Tibial artery (tissue), 4 donors: Measurements from ENCODE around the gene SEMA3E.
A peak's percentile ranks its signal among the peaks of the same experiment; 100 is the strongest.
"Not testable (repeated sequence)": the region's sequence is repeated elsewhere in the genome, so short reads cannot be mapped to it uniquely, and the experiment has no call there.

Experiments used
- DNase-seq, 2 donors: peaks; one replicate each; pipeline ENCODE4 v3.0.0-alpha.2; 2019
- H3K27ac ChIP-seq, 2 donors: fragments of 200-600 bp; sonication (generic) in 1 of 2; 1 replicate in 1 of 2; 2 replicates in 1 of 2; pipeline ENCODE4 v1.5.1; 2018 to 2019; ENCODE audit warnings: mild to moderate bottlenecking in 1 of 2
- H3K27me3 ChIP-seq, 2 donors: fragments of 200-600 bp; sonication (generic) in 1 of 2; one replicate each; pipeline versions ENCODE4 v1.5.1 to v1.6.0; 2016 to 2019
- H3K36me3 ChIP-seq, 3 donors: fragments of 200-600 bp; sonication (generic) in 2 of 3; one replicate each; pipeline ENCODE4 v1.5.1; 2016 to 2019; ENCODE audit warnings: mild to moderate bottlenecking in 2 of 3
- H3K4me1 ChIP-seq, 4 donors: fragments of 200-600 bp; sonication (generic) in 2 of 4; 1 replicate in 3 of 4; 2 replicates in 1 of 4; pipeline ENCODE4 v1.5.1; 2016 to 2019
- H3K4me3 ChIP-seq, 2 donors: fragments of 200-600 bp; sonication (generic) in 1 of 2; 1 replicate in 1 of 2; 2 replicates in 1 of 2; pipeline ENCODE4 v1.5.1; 2018 to 2019; ENCODE audit warnings: mild to moderate bottlenecking in 2 of 2
- H3K9me3 ChIP-seq, 3 donors: fragments of 200-600 bp; sonication (generic) in 1 of 3; one replicate each; pipeline ENCODE4 v1.5.1; 2016 to 2019
- CTCF ChIP-seq, 2 experiments: fragments of 200-600 bp in 1 of 2; fragments of 450-650 bp in 1 of 2; IDR thresholded peaks; one replicate each; pipeline ENCODE4 v1.5.1; 2017 to 2019; ENCODE audit warnings: antibody characterized with exemption in 2 of 2, mild to moderate bottlenecking in 1 of 2, moderate library complexity in 1 of 2
- intact Hi-C: fragments of 100-400 bp; cut with DNase I; formaldehyde crosslinking; loops from one replicate; pipeline ENCODE4 v1.15.0; 2023; ENCODE audit warnings: low total_unique reads

The SEMA3E gene

GRCh38 chr7:83677180-83677866, 28.4 kb upstream of the SEMA3E start:
- TF ChIP-seq CTCF (IDR thresholded peaks at IDR 0.05), result no peak
- Histone ChIP-seq H3K27me3 (no peaks in the 10 kb centered on the region), H3K9me3 (no peaks in the 10 kb centered on the region), H3K4me1 (peaks cover 0 to 9% (median 0%) of the 10 kb centered on the region in 4 donors), H3K27ac (no peak overlapping the region), H3K4me3 (no peak overlapping the region), H3K36me3 (no peaks in the 10 kb centered on the region)
- intact Hi-C loops, result no loop called here
- DNase-seq, result no peak

GRCh38 chr7:83673291-83673690, 24.4 kb upstream of the SEMA3E start:
- not testable (repeated sequence) for H3K4me1 ChIP-seq, H3K36me3 ChIP-seq, H3K27me3 ChIP-seq

GRCh38 chr7:83672157-83672556, 23.2 kb upstream of the SEMA3E start:
- Histone ChIP-seq H3K27me3 (no peaks in the 10 kb centered on the region), H3K27ac (no peak overlapping the region), H3K36me3 (no peaks in the 10 kb centered on the region), H3K4me1 (peaks cover 0 to 4% (median 0%) of the 10 kb centered on the region in 4 donors), H3K4me3 (no peak overlapping the region), H3K9me3 (no peaks in the 10 kb centered on the region)
- no peak for TF ChIP-seq CTCF (IDR thresholded peaks at IDR 0.05)
- DNase-seq, result no peak
- intact Hi-C loops, result no loop called here

More at GRCh38 chr7:83673291-83673690, 24.4 kb upstream of the SEMA3E start:
- DNase-seq, H3K27ac ChIP-seq, H3K9me3 ChIP-seq, H3K4me3 ChIP-seq, intact Hi-C loops: not testable (repeated sequence)

GRCh38 chr7:83663131-83663530, 14.2 kb upstream of the SEMA3E start:
- Histone ChIP-seq H3K4me1 (no peaks in the 10 kb centered on the region), H3K27me3 (no peaks in the 10 kb centered on the region), H3K9me3 (no peaks in the 10 kb centered on the region), H3K4me3 (no peak overlapping the region), H3K27ac (no peak overlapping the region), H3K36me3 (no peaks in the 10 kb centered on the region)
- no peak for TF ChIP-seq CTCF (IDR thresholded peaks at IDR 0.05)
- no peak for DNase-seq
- intact Hi-C loops, result no loop called here

GRCh38 chr7:83658126-83658525, 9.2 kb upstream of the SEMA3E start:
- Histone ChIP-seq H3K27ac (no peak overlapping the region), H3K9me3 (no peaks in the 10 kb centered on the region), H3K4me3 (no peak overlapping the region), H3K27me3 (no peaks in the 10 kb centered on the region), H3K36me3 (no peaks in the 10 kb centered on the region), H3K4me1 (no peaks in the 10 kb centered on the region)
- TF ChIP-seq CTCF (IDR thresholded peaks at IDR 0.05), result no peak
- intact Hi-C loops, result no loop called here
- DNase-seq, result no peak

- TF ChIP-seq CTCF (IDR thresholded peaks at IDR 0.05), result peak; percentile 49 to 56
- intact Hi-C loops, result no loop called here
- no peak overlapping the region for H3K27ac ChIP-seq
- H3K36me3 ChIP-seq, result no peaks in the 10 kb centered on the region
- no peaks in the 10 kb centered on the region for H3K27me3 ChIP-seq
- H3K9me3 ChIP-seq, result no peaks in the 10 kb centered on the region
- no peak for DNase-seq
- no peaks in the 10 kb centered on the region for H3K4me1 ChIP-seq
- no peak overlapping the region for H3K4me3 ChIP-seq
These were observed 7.1 kb upstream of the SEMA3E start for GRCh38 chr7:83655951-83656556.
